Measurements from ENCODE around the gene ADIPOR1.

ADIPOR1 gene

DNA sequence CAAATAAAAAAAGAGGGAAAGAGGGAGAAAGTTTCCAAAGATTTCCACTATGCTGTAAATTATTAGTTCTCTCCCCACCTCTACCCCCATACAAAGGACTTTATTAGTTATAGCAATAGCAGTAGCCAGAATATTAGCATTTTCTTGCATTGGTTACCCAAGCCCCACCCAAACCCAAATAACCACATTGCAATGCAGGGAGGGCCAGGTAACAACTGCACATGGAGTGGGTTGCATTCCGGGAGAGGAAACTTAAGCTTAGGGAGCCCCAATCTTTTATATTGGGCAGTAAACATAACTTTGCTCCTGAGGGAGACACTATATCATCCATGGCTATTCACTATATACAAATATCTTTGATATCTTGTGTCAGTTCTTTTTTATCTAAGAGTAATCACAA lies 6.0 kb downstream of the ADIPOR1 start:
- H3F3A ChIP-seq (ENCODE audit: control insufficient read depth, insufficient read depth) = no peaks in the 10 kb centered on the region
- no peak for TF ChIP-seq EZH2phosphoT487 (IDR thresholded peaks at IDR 0.05; ENCODE audit: borderline replicate concordance, low read length)
- TF ChIP-seq, protein P1, sequence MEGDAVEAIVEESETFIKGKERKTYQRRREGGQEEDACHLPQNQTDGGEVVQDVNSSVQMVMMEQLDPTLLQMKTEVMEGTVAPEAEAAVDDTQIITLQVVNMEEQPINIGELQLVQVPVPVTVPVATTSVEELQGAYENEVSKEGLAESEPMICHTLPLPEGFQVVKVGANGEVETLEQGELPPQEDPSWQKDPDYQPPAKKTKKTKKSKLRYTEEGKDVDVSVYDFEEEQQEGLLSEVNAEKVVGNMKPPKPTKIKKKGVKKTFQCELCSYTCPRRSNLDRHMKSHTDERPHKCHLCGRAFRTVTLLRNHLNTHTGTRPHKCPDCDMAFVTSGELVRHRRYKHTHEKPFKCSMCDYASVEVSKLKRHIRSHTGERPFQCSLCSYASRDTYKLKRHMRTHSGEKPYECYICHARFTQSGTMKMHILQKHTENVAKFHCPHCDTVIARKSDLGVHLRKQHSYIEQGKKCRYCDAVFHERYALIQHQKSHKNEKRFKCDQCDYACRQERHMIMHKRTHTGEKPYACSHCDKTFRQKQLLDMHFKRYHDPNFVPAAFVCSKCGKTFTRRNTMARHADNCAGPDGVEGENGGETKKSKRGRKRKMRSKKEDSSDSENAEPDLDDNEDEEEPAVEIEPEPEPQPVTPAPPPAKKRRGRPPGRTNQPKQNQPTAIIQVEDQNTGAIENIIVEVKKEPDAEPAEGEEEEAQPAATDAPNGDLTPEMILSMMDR (IDR thresholded peaks at IDR 0.05; ENCODE audit: low read depth, low read length, poor library complexity, severe bottlenecking) = no peak
- peaks cover 15% of the 10 kb centered on the region; the same call in 1 of the 2 replicates for H4K20me1 ChIP-seq (ENCODE audit: control insufficient read depth, insufficient read depth, low read depth, low read length)
- peaks cover 47% of the 10 kb centered on the region for H3K36me3 ChIP-seq (ENCODE audit: control insufficient read depth, low read length)
- H3K4me2 ChIP-seq (ENCODE audit: low read length) = no peak overlapping the region
- H3K27ac ChIP-seq (ENCODE audit: low read depth, low read length) = no peak overlapping the region
- peaks cover 60% of the 10 kb centered on the region for H3K79me2 ChIP-seq (ENCODE audit: control insufficient read depth, low read length)
- H3K9me2 ChIP-seq (replicated peaks; ENCODE audit: control insufficient read depth, low read length) = no peaks in the 10 kb centered on the region
- H3K27me3 ChIP-seq (ENCODE audit: control insufficient read depth, low read length) = no peaks in the 10 kb centered on the region
- no peaks in the 10 kb centered on the region for H3K9me3 ChIP-seq (ENCODE audit: control insufficient read depth, insufficient read depth, low read length)
- H3K4me1 ChIP-seq (ENCODE audit: control insufficient read depth, low read length) = peaks cover 9% of the 10 kb centered on the region
- no peak overlapping the region for H3K4me3 ChIP-seq (ENCODE audit: low read length)

DNA sequence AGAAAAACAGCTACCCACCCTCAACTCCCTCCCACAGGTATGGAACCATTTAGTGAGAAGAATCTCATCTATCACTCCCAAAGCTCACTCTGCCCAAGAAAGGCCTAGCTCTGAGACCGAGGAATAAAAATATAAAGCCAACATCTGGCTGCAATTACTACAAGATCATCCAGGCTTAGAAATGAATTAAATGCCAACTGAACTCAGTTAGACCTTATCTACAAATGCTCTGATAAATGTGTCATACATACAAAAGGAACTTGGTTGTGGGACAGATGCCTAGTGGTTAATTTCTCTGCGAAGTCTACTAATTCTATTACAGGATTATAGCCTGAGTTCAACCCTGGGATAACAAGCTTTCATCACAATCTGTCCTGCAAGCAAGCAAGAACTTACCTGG lies 6.7 kb downstream of the ADIPOR1 start:
- Histone ChIP-seq H4K20me1 (ENCODE audit: control insufficient read depth, insufficient read depth, low read depth, low read length) (peaks cover 9% of the 10 kb centered on the region; the same call in 1 of the 2 replicates), H3K9me3 (ENCODE audit: control insufficient read depth, insufficient read depth, low read length) (no peaks in the 10 kb centered on the region), H3K27me3 (ENCODE audit: control insufficient read depth, low read length) (no peaks in the 10 kb centered on the region), H3K9me2 (replicated peaks; ENCODE audit: control insufficient read depth, low read length) (no peaks in the 10 kb centered on the region), H3K4me1 (ENCODE audit: control insufficient read depth, low read length) (peaks cover 3% of the 10 kb centered on the region), H3K79me2 (ENCODE audit: control insufficient read depth, low read length) (peaks cover 53% of the 10 kb centered on the region), H3F3A (ENCODE audit: control insufficient read depth, insufficient read depth) (no peaks in the 10 kb centered on the region), H3K4me3 (ENCODE audit: low read length) (no peak overlapping the region), H3K4me2 (ENCODE audit: low read length) (no peak overlapping the region), H3K36me3 (ENCODE audit: control insufficient read depth, low read length) (peaks cover 48% of the 10 kb centered on the region), H3K27ac (ENCODE audit: low read depth, low read length) (no peak overlapping the region)
- no peak for TF ChIP-seq EZH2phosphoT487 (IDR thresholded peaks at IDR 0.05; ENCODE audit: borderline replicate concordance, low read length)
- TF ChIP-seq, protein P1 (IDR thresholded peaks at IDR 0.05; ENCODE audit: low read depth, low read length, poor library complexity, severe bottlenecking) = no peak

DNA sequence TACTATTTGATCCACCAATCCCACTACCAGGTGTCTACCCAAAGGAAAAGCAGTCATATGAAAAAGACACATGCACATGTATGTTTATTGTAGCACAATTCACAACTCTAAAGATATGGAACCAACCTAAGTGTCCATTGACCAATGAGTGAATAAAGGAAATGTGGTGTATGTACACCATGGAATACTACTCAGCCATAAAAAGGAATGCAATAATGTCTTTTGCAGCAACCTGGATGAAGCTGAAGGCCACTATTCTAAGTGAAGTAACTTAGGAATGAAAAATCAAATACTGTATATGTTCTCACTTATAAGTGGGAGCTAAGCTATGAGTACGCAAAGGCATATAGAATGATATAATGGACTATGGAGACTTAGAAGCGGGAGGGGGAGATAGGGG lies 12.6 kb downstream of the ADIPOR1 start:
- Histone ChIP-seq H3K4me1 (ENCODE audit: control insufficient read depth, low read length) (no peaks in the 10 kb centered on the region), H3K4me3 (ENCODE audit: low read length) (no peak overlapping the region), H3K27me3 (ENCODE audit: control insufficient read depth, low read length) (no peaks in the 10 kb centered on the region), H3K27ac (ENCODE audit: low read depth, low read length) (no peak overlapping the region), H3K9me3 (ENCODE audit: control insufficient read depth, insufficient read depth, low read length) (no peaks in the 10 kb centered on the region), H3K4me2 (ENCODE audit: low read length) (no peak overlapping the region), H3F3A (ENCODE audit: control insufficient read depth, insufficient read depth) (no peaks in the 10 kb centered on the region), H3K36me3 (ENCODE audit: control insufficient read depth, low read length) (peaks cover 76% of the 10 kb centered on the region), H3K79me2 (ENCODE audit: control insufficient read depth, low read length) (no peaks in the 10 kb centered on the region), H4K20me1 (ENCODE audit: control insufficient read depth, insufficient read depth, low read depth, low read length) (no peaks in the 10 kb centered on the region), H3K9me2 (replicated peaks; ENCODE audit: control insufficient read depth, low read length) (no peaks in the 10 kb centered on the region)
- no peak for TF ChIP-seq EZH2phosphoT487 (IDR thresholded peaks at IDR 0.05; ENCODE audit: borderline replicate concordance, low read length)
- TF ChIP-seq, protein P1 (IDR thresholded peaks at IDR 0.05; ENCODE audit: low read depth, low read length, poor library complexity, severe bottlenecking) = no peak

All from DOHH2 (cell line).